GM19463 (cell line): ENCODE data around the gene HTT-AS.
"Not testable (repeated sequence)": the region's sequence is repeated elsewhere in the genome, so short reads cannot be mapped to it uniquely, and the experiment has no call there.

Source experiments
- ATAC-seq: cut with Tn5 transposase; IDR thresholded peaks from one replicate; pipeline ENCODE4 v1.9.1; 2021; ENCODE audit warnings: mild to moderate bottlenecking, moderate library complexity; ENCODE audit not compliant: unreplicated experiment

The HTT-AS gene

DNA sequence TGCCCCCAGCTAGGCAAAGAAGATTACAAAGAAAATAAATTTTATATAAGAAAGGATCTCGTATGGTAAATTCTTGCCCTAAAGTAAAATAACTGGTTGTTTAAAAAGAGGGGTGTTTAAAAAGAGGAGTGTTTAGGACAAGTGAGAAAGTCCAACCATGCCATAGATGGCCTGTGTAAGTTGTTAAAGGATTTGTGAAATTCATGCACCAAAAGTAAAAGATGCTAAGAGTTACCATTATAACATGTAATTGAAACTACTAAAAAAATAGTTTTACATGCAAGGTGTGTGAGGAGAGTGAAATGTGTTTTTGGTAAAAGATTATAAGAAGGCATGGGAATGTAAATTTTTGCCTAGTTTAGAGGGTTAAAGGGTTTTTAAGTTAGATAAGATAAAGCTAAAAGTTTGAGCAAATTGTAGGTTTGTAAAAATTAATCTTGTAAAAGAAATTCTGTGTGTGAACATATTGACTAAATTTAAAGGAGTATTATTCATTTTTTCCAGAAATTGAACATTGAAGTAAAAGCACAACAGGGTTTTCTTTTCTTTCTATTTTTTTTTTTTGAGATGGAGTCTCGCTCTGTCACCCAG, 20.1 kb downstream of the HTT-AS start:
- ATAC-seq: no peak

DNA sequence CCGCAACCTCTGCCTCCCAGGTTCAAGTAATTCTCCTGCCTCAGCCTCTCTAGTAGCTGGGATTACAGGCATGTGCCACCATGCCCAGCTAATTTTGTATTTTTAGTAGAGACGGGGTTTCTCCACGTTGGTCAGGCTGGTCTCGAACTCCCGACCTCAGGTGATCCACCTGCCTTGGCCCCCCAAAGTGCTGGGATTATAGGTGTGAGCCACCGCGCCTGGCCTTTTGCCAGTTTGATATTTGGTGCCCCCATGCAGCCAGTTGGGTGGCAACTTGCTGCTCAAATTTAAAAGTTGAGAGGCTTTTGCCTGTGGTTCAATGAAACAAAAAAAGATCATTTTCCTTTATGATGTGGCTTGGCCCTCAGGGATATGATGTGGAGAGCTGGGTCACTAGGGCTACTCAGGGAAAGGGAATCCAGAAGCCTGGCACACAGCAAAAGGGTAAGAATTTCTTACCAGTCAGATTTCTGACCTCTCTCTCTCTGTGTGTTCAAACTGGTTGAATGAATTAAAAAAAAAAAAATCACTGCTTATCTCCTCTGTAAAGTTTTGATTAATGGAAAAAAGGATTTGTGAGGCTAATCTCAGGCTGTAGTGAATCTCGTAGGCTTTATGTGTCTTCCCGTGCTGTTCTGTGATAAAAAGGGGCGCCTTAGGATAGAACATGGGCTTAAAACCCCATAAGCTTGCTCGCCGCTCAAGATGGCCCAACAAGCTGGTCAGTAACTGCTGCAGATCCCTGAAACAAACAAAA, 23.0 kb downstream of the HTT-AS start:
- ATAC-seq: not testable (repeated sequence)

DNA sequence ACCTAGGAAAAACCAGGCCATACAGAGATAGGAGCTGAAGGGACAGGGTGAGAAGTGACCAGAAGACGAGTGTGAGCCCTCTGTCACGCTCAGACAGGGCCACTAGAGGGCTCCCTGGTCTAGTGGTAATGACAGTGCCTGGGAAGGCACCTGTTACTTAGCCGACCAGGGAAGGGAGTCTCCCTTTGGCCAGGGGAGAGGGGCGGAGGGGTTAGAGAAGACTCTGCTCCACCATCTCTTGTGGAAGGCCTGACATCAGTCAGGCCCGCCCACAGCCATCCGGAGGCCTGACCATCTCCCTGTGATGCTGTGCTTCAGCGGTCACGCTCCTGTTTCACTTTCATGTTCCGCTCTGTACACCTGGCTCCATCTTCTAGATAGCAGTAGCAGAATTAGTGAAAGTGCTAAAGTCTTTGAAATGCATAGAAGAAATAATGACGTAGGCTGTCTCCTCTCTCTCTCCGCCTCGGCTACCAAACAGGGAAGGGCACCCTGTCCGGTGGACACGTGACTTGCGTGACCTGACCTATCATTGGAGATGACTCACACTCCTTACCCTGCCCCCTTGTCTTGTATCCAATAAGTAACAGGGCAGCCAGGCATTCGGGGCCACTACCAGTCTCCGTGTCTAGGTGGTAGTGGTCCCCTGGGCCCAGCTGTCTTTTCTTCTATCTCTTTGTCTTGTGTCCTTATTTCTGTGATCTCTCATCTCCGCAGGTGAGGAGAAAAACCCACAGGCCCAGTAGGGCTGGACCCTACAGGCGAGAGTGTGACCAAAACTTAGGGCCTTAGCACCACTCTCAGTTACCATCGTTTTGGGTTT, 26.7 kb downstream of the HTT-AS start:
- ATAC-seq: peak; percentile 96

DNA sequence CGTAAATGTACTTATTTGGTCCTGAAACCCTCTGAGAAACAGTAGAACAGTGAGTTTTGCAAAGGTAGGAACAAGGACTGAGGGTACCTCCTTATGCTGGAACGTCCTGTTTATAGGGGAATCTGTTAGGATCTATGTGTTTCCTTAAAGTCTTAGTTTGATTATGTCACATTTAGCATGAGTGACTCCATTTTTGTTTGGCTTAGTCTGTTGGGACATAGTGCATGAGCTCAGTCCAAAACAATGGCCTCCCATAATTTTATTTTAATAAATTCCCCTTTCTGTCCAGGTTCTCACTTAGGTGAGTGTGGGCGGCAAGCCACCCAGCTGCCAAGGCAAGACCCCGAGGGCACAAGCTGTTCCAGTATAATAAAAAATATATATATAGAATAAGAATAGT, 27.7 kb downstream of the HTT-AS start:
- ATAC-seq: no peak

DNA sequence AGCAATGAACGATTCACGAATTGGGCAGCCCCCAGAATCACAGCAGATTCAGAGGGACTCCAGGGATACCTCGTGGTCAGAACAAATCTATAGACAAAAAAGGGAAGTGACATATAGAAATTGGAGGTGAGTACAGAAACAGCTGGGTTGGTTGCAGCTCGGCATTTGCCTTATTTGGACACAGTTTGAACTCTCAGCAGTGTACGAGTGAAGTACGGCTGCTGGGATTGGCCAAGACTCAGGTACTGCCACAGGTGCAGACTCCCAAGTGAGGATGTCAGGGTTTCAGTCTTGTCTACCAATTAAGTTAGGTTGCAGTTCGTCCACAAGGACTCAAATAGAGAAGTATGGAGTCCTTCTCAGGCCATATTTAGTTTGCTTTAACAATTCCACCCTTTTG, 28.2 kb downstream of the HTT-AS start:
- ATAC-seq: no peak

DNA sequence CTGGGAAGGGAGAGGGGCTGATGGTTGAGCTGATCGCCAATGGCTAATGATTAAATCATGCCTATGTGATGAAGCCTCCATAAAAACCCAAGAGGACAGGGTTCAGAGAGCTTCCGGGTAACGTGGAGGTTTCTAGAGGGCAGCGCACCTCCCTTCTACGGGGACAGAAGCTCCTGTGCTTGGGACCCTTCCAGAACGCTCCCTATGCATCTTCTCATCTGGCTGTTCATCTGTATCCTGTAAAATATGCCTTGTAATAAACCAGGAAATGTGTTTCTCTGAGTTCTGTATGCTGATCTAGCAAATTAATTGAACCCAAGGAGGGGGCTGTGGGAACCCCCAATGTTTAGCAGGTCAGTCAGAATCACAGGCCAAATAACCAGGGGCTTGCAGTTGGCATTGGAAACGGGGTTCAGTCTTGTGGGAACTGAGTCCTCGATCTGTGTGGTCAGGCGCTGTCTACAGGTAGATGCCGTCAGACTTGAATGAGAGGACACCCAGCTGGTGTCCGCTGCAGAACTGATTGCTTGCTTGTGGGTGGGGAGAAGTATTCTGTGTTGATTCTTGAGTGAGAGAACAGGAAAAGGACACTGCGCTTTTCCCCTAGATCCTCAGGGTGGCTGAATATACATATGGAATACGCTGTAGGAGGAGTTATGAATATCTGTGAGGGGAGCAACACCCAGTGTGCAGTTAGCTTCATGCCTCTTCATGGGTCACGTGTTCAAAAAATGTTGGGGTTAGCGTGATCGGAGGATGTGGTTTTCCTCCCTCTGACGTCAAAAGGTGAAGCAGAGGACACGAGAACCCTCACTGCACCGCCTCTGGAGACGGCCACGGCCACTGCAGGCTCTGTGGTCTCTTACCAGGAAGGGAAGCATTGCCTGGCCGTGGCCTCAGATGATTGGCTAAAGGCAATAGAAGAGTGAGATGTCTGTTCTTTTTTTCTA, 29.2 kb downstream of the HTT-AS start:
- no peak for ATAC-seq

DNA sequence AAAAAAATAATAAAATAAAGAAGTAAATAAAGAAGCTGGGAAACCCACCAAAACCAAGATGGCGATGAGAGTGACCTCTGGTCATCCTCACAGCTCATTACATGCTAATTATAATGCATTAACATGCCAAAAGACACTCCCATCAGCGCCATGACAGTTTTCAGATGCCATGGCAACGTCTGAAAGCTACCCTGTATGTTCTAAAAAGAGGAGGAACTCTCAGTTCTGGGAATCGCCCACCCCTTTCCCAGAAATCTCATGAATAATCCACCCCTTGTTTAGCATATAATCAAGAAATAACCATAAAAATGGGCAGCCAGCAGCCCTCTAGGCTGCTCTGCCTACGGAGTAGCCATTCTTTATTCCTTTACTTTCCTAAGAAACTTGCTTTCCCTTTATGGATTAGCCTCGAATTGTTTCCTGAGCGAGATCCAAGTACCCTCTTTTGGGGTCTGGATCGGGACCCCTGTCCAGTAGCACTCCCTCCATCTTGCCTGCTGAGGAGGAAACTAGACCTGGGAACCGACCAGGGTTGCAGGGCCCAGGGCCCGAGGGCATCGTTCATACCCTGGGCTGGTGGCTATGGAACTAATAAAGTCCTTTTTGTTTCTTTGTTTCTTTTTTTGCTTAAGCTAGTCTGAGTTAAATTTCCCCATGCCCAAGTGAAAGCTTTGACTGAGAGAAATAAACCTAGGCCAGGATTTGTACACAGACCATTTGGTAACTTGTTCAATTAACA, 30.9 kb downstream of the HTT-AS start:
- ATAC-seq: no peak

DNA sequence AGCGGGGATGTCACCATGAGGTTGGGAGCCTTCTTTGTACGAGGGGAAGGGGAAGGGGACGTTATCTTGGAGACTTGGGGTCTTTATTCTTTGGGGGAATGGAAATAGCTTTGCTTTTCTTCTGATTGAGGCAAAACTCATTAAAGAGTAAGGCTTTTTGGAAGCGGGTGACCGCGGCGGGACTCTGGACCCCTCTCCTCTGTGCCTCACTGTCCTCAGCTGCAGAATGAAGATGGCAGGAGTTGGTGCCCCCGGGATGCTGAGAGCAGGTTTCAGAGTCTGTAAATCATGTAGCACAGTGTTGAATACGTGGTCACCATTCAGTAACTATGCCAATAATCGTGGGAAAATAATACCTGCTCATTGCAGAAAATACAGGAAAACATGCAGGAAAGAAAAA, 32.1 kb downstream of the HTT-AS start:
- ATAC-seq: no peak

DNA sequence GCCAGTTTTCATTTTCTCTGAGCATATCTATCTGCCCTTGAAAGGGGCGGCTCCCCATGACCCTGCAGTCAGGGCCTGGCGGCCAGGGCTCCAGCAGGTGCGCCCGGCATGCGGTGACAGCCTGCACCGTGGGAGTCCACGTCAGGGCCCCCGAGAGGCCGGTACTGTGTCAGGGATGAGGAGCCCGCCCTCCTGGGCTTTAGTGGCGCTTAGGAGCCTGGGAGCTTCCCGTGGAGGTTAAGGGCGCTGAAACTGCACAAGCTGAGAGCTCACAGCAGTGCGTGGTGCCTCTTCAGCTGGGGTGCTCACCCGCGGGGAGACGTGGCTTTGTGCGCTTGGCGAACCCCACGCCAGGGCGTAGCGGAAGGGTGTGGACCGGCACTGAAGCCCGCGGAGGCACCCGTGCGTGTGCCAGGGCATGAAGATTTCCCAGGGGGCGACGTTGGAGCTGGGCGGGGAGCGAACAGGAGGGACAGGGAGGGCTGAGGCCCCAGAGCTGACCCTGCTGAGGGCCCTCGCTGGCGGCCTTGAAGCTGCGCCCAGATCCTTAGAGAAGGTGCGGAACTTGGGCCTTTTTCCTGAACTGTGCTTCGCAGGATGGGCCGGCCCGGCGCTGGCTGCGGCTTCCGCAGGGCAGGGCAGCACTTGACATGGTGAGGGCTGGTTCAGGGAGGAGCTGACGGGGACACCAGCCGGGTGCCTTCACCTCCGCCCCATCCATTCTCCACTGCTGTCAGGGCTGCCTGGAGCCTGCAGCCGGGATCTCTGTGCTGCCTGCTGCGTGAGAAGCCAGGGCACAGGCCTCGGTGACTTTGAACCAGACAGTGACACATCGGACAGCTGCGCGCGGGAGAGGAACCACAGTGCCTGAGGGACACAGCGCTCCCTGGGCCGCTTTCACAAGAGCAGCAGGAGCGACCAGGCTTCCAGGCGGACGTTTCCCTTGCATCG, 32.9 kb downstream of the HTT-AS start:
- peak; percentile 33 for ATAC-seq

DNA sequence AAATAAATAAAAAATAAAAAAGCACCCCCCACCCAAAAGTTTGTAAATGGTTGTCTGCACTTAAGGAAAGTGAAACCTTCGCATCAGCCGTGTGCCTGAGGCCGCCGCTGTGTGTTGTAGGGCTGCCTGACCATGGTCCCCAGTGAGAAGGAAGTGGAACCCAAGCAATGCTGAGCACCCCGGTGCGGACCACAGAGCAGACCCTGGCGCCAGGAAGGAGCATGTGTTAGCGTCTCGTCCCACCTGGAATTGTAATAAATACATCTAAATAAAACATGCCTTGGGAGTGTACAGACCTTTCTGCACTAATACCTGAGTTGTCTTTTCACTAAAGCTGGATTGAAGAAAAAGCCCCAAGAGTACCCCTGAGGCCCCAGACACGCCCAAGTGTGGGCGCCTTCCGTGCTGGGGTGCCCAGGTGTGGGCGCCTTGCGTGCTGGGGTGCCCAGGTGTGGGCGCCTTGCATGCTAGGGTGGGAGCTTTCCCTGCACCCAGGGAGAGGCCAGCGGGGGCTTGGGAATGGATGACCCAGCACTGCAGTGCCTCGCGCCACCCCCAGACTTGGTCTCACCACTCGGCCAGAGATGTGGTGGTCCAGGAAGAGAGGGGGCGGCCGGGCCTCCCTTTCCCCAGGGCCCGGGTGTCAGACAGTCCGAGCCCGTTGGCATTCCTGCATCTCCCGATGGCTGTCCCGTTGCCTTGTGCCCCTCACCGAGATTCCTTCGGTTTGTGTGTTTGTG, 33.7 kb downstream of the HTT-AS start:
- ATAC-seq: no peak

DNA sequence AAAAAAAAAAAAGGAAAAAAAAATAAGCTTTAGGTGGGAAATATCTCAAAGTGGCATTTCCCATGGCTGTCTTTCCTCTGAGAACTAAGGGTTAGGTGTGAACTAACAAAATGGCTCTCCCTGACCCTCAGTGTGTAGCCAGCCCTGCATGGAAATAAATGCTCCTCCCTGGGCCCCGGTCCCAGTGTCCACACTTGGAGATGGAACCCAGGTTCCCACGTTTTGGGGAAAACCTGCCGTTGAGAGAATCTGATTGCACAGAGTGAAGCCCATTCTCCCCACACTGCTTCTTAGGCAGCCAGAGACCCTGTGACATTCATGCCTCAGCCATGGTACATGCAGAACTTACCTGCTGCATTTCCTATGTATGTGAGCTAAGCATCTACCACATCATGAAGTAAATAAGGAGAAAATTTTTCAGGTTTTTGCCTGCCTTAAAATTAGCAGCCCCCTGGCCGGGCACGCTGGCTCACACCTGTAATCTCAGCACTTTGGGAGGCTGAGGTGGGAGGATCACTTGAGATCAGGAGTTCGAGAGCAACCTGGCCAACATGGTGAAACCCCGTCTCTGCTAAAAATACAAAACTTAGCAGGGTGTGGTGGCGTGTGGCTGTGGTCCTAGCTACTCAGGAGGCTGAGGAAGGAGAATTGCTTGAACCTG, 34.5 kb downstream of the HTT-AS start:
- ATAC-seq: no peak

DNA sequence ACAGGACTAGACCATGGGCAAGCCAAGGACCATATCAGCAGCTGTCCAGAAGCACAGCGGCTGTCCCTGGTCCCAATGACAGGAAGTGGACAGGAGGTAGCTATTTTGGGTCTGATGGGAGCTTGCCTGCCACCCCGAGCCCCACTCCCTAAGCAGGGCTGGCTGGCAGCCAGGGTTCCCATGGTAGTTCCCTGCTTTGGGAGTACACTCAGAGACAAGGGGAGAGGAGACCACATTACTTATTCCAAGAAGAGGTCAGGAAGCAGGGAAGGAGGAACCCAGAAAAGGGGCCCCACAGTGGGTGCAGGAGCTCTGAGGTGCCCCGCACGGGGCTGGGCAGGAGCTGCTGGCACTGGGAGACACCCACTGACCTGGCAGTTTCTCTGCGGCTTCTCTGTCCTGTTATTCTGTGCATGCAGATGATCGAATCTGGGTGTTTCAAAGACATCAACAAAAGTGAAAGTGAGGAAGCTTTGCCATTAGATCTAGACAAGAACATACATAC, 36.3 kb downstream of the HTT-AS start:
- ATAC-seq: no peak

DNA sequence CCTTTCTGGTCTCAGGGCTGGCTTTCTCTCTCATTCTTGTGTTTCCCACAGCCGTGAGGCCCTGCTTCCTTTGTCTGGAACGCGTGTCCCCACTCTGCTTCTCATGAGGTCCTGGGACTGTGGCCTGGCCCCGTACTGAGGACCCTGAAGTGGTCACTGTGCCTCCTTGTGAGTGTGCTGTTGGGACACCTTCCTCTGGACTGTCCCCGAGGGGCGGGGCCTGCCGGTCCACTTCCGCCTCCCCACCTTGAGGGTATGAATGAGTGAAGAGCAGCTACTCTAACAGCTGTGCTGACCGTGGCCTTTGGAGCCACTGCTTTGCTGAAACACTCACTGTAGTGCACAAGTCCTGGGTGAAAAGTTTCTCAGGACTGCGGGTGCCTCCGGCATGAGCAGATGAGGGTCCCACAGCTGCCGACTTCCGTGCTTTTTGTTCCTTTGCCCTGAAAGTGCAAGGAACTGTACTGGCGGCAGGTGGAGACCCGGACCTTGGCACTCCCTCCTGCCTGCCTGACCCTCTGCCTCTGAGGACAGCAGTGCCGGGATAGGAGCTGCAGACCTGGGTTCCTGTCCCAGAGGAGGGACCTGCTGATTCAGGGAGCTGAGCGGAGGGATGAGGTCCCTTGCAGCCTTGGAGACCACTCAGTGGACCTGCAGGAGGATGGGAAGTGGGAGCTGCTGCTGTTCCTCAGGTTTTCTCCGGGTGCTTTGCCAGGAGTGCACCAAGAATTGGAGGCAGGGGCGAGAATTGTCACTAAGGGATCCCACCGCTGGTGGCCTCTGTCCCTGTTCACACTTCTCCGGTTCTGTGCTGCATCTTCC, 38.0 kb downstream of the HTT-AS start:
- ATAC-seq: no peak

DNA sequence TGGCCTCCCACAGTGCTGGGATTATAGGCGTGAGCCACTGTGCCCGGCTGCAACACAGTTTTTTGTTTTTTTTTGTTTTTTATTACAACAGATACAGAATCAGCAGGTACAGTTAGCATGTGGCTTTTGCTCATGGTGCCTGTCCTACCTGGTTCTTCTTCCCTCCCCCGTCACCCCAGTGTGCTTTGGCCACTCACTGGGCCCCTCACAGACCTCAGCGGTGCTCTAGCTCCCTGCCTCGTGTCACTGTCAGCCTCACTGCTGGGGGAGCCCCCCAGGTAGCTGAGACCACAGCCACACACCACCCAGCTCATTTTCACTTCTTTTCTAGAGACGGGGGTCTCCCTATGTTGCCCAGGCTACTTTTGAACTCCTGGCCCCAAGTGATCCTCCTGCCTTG, 38.7 kb downstream of the HTT-AS start:
- no peak for ATAC-seq

DNA sequence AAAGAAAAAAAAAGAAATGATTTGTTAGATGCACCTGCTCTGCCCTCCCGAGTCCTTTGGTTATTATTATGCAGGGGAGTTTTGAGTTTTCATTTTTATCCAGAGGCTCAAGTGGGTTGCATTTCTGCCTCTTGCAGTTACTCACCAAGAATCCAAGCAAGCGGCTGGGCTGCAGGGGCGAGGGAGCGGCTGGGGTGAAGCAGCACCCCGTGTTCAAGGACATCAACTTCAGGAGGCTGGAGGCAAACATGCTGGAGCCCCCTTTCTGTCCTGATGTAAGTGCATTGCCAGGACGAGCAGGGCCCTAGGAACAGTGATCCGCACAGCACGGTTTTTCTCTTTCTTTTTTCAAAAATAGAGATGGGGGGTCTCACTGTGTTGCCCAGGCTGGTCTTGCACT, 39.1 kb downstream of the HTT-AS start:
- no peak for ATAC-seq

DNA sequence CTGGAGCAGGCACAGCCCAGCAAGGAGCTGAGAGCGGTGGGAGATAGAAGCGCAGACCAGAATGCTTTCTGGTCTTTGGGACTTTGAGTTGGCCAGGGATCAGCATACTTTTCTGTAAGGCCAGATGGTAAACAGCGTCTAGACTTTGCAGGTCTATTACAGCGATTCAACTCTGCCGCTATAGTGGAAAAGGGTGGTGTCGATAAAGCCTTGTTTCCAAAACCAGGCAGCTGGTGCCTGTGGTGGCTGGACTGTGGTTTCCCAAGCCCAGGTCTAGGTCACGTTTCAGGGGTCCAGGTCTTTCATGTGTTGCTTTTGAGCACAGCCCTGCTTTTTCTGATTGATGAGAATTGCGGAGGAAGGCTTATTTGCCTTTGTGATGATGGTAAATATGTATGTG, 40.1 kb downstream of the HTT-AS start:
- no peak for ATAC-seq
